ENCODE measurements around the gene TRABD2A.

TRABD2A gene

GRCh38 chr2:84829693-84830092 is 51.2 kb downstream of the TRABD2A start:
- in situ Hi-C loops (cut with MboI; ENCODE audit: low sequenced_read_pairs), result no loop called here

GRCh38 chr2:84827978-84828575 is 52.8 kb downstream of the TRABD2A start:
- in situ Hi-C loops (cut with MboI; ENCODE audit: low sequenced_read_pairs), result no loop called here

- in situ Hi-C loops (cut with MboI; ENCODE audit: low sequenced_read_pairs), result no loop called here
Observed at GRCh38 chr2:84823788-84824187, 57.1 kb downstream of the TRABD2A start.

- in situ Hi-C loops (cut with MboI; ENCODE audit: low sequenced_read_pairs), result no loop called here
Observed at GRCh38 chr2:84823229-84823628, 57.7 kb downstream of the TRABD2A start.

DNA sequence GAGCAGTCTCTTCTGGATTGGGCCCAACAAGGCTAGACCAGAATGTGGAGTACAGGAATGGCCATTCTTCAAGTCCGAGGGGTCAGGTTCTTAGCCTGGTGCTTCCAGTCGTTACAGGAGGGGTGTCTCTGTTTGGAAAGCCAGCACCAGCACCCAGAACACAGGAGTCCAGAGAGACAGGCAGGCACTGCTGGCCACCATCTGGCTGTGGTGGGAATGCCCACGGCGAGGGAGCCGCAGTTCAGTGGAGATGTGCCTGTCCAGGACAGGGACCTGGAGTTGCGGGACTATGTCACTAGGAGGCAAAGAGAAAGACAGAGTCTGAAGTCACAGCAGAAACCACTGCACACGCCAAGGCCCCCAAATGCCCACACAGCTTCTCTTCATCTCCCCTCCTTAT is 59.1 kb downstream of the TRABD2A start:
- in situ Hi-C loops (cut with MboI; ENCODE audit: low sequenced_read_pairs), result no loop called here

DNA sequence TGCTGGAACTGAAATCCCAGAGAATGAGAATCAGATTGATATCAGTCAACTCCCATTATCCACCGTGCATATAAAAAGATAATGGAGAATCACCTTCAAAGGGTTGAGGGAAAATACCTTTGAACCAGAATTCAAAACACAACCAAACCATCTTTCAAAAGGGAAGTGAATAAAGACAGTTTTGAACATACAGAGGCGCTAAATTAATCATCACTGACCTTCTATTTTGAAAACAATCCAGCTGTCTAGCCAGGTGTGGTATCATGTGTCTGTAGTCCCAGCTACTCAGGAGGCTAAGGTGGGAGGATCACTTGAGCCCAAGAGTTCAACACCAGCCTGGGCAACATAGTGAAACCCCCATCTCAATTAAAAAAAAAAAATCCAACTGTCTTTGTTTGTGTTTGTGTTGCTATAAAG is 63.6 kb downstream of the TRABD2A start:
- in situ Hi-C loops (cut with MboI; ENCODE audit: low sequenced_read_pairs), result no loop called here

DNA sequence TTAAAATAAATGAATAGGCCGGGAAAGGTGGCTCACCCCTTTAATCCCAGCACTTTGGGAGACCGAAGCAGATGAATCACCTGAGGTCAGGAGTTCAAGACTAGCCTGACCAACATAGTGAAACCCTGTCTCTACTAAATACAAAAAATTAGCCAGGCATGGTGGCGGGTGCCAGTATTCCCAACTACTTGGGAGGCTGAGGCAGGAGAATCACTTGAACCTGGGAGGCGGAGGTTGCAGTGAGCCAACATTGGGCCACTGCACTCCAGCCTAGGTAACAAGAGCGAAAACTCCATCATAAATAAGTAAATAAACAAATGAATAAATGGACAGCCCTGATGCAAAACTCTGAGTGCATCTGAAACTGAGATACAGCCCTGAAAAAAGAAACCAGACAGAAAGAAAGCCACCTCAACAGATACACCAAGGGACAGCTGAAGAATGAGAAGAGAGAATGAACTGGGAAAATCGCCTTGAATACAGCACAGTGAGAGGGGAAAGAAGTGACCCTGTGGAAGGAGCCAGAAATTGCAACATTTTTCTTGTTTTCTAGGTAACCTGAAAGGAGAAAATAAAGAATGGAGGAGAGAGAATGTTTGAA is 64.4 kb downstream of the TRABD2A start:
- in situ Hi-C loops (cut with MboI; ENCODE audit: low sequenced_read_pairs), result no loop called here

- in situ Hi-C loops (cut with MboI; ENCODE audit: low sequenced_read_pairs), result no loop called here
Observed at GRCh38 chr2:84815146-84815545, 65.7 kb downstream of the TRABD2A start.

- in situ Hi-C loops (cut with MboI; ENCODE audit: low sequenced_read_pairs), result no loop called here
Observed at GRCh38 chr2:84811839-84812431, 68.9 kb downstream of the TRABD2A start.

DNA sequence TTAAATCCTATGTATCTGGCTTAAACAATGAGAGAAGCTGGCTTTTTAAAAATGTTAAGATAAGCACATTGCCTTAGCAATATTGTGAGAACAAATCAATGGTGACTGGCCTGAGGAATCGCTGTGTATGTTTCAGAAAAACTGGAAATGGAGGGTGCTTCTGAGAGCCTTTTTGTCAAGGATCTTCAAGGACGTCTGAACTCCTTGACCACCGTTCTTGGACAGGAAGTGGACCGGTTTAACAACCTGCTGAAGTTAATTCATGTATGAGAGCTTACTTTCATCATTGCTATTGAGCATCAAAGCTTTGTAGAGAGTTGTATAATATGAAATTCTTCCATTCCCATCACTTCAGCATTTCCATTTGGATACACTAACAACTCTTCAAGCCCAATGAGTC is 72.6 kb downstream of the TRABD2A start:
- in situ Hi-C loops (cut with MboI; ENCODE audit: low sequenced_read_pairs), result no loop called here

GRCh38 chr2:84807063-84807485 is 73.8 kb downstream of the TRABD2A start:
- in situ Hi-C loops (cut with MboI; ENCODE audit: low sequenced_read_pairs), result no loop called here

DNA sequence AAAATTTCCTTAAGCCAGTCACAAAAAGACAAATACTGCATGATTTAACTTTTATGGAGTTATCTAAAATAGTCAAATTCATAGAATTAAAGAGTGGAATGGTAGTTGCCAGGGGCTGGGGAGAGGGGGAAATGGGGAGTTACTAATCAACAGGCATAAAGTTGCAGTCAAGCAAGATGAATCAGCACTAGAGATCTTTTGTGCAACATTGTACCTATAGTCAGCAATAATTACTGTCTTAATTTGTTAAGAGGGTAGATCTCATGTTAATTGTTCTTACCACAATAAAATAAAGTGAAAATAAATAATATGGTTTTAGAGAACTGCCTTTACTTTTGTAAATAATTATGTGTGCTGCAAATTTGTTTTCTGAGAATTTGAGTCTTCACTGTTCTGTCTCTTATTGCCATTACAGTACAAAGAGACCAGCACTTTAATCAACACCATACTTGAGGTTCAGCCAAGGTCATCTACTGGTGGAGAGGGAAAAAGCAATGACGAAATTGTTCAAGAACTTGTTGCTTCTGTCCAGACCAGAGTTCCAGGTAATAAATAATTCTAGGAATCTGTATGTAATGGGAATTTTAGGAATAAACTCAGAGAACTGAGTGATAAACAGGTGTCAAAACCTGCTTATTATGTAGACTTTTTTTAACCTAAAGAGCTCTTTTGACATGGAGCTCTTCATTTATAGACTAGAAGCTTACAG is 75.5 kb downstream of the TRABD2A start:
- in situ Hi-C loops (cut with MboI; ENCODE audit: low sequenced_read_pairs), result no loop called here

DNA sequence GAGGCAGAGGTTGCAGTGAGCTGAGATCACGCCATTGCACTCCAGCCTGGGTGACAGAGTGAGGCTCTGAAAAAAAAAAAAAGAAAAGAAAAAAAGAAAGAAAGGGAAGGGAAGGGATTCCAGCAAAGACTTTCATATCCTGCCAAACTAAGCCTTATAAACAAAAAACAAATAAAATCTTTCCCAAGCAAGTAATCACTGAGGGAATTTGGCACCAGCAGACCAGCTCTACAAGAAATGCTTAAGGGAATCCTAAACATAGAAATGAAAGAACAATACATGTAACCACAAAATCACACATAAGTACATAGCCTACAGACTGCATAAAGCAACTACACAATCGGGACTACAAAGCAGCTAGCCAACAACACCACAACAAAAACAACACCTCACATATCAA is 79.1 kb downstream of the TRABD2A start:
- in situ Hi-C loops (cut with MboI; ENCODE audit: low sequenced_read_pairs), result no loop called here

DNA sequence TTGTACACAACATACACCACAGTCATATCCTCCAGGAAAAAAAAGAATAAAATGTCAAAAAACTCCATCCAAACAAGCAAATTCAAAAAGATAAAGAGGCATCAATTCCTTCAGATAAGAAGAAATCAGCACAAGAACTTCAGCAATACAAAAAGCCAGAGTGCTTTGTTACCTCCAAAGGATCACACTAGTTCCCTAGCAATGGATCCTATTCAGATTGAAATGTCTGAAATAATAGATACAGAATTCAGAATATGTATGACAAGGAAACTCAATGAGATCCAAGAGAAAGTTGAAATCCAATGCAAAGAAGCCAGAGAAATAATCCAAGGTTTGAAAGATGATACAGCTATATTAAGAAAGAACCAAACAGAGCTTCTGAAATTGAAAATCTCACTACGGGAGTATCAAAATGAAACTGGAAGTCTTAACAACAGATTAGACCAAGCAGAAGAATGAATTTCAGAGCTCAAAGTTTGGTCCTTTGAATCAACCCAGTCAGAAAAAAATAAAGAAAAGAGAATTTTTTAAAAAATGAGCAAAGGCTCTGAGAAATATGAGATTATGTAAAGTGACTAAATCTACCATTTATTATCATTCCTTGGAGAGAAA is 80.6 kb downstream of the TRABD2A start:
- in situ Hi-C loops (cut with MboI; ENCODE audit: low sequenced_read_pairs), result no loop called here

DNA sequence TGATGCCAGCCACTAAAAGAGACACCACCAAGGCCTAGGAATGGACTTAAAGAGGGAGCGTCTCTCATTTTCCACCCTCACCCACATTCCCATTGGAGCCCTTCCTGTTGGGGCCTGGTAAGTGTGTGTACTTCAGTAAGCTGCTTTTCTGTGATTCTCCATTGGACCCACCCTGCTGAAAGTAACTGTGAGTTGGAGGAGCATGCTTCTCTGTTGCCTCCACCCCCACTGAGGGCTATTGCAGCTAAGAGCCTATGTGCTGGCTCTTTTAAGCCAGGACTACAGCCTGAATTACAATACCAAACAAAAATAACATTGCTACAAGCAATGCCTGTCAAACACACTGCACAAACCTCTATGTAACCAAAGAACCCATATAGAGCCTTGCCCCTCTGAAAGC is 81.1 kb downstream of the TRABD2A start:
- in situ Hi-C loops (cut with MboI; ENCODE audit: low sequenced_read_pairs), result no loop called here

GRCh38 chr2:84797271-84797670 is 83.6 kb downstream of the TRABD2A start:
- in situ Hi-C loops (cut with MboI; ENCODE audit: low sequenced_read_pairs), result no loop called here

- in situ Hi-C loops (cut with MboI; ENCODE audit: low sequenced_read_pairs), result no loop called here
Observed at GRCh38 chr2:84796798-84797197, 84.1 kb downstream of the TRABD2A start.

- in situ Hi-C loops (cut with MboI; ENCODE audit: low sequenced_read_pairs), result no loop called here
Observed at GRCh38 chr2:84793641-84794040, 87.2 kb downstream of the TRABD2A start.

- in situ Hi-C loops (cut with MboI; ENCODE audit: low sequenced_read_pairs), result no loop called here
Observed at GRCh38 chr2:84792856-84793522, 87.9 kb downstream of the TRABD2A start.

DNA sequence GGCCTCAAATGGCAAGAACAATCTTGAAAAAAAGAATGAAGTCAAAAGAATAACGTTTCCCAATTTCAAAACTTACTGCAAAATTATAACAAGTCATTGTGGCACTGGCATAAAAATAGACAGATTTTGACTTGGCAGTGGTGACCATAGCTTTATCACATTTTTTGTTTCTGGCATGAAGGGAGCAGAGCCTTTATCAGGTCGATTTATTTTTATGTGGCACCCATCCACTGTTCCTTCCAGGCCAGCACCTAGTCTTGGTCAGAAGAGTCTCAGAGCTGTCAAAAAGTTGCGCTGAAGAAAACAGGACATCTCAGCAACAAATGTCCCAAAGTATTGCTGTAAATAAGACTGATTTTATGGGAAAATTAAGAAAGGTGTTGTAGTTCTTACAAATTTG is 92.4 kb downstream of the TRABD2A start:
- in situ Hi-C loops (cut with MboI; ENCODE audit: low sequenced_read_pairs), result no loop called here

- in situ Hi-C loops (cut with MboI; ENCODE audit: low sequenced_read_pairs), result no loop called here
Observed at GRCh38 chr2:84788027-84788426, 92.9 kb downstream of the TRABD2A start.

All from HL-60/S4 treated with phorbol 12-myristate 13-acetate at 8.2 ng/mL for 4 days and 3 days (cell line).